ENCODE results near the gene SMIM36.

SMIM36 gene

GRCh38 chr17:55510986-55511721, at the start of gene SMIM36:
Gene SMIM36 (minus strand): TSS chr17:55511452.
- H3K4me1 ChIP-seq (ENCODE audit: low read depth, poor library complexity, severe bottlenecking): peaks cover 17% of the 10 kb centered on the region
- H3K27me3 ChIP-seq (ENCODE audit: insufficient read depth, low read depth): no peaks in the 10 kb centered on the region
- TF ChIP-seq, protein P1, sequence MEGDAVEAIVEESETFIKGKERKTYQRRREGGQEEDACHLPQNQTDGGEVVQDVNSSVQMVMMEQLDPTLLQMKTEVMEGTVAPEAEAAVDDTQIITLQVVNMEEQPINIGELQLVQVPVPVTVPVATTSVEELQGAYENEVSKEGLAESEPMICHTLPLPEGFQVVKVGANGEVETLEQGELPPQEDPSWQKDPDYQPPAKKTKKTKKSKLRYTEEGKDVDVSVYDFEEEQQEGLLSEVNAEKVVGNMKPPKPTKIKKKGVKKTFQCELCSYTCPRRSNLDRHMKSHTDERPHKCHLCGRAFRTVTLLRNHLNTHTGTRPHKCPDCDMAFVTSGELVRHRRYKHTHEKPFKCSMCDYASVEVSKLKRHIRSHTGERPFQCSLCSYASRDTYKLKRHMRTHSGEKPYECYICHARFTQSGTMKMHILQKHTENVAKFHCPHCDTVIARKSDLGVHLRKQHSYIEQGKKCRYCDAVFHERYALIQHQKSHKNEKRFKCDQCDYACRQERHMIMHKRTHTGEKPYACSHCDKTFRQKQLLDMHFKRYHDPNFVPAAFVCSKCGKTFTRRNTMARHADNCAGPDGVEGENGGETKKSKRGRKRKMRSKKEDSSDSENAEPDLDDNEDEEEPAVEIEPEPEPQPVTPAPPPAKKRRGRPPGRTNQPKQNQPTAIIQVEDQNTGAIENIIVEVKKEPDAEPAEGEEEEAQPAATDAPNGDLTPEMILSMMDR (conservative IDR thresholded peaks at IDR 0.05; ENCODE audit: low read depth, low read length): no peak
- H3K9ac ChIP-seq: no peak within 1 kb of the TSS
- no peak within 1 kb of the TSS for H3K4me3 ChIP-seq (IDR thresholded peaks at IDR 0.05; ENCODE audit: insufficient read depth, low read depth, low read length)
- no peaks in the 10 kb centered on the region for H4K20me1 ChIP-seq (ENCODE audit: insufficient read depth)
- H2AFZ ChIP-seq (ENCODE audit: low read depth): no peak within 1 kb of the TSS
- H3K79me2 ChIP-seq (ENCODE audit: insufficient read depth, low read depth): no peaks in the 10 kb centered on the region
- no peak within 1 kb of the TSS for H3K4me2 ChIP-seq
- no peaks in the 10 kb centered on the region for H3K36me3 ChIP-seq (ENCODE audit: insufficient read depth)
- H3K27ac ChIP-seq: no peak within 1 kb of the TSS

DNA sequence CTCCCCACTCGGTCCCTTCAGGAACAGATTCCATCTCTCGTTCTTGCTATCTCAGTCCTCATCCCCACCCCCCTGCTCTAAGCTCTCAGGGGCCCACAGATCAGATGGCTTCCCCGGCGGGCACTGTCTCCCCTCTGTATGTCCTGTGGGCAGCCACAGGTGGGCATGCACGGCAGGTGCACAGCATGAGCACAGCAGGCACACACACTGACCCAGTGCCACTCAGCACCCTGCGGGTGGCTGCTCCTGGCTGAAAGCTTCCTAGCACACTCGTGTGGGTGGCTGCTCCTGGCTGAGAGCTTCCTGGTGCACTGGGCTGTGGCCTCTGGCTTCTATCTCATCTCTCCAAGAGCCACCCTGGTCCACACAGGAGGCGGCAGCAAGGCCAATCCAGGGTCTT, 44.5 kb upstream of the SMIM36 start:
- H3K36me3 ChIP-seq (ENCODE audit: insufficient read depth): no peaks in the 10 kb centered on the region

DNA sequence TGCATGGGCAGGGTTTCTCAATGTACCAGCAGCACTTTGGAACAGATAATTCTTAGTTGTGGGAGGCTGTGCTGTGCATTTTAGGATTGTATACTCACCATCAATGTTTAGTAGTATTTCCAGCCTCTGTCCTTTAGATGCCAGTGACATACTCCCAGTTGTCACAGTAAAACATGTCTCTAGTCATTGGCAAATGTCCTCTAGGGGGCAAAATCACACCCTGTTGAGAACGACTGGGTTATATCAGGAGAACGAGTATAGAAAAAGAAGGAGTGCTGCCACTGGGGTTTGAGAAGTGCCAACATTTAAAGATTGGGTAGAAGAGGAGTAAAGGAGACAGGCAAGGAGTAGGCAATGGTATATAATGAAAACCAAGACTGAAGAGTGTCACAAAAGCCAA, 37.9 kb upstream of the SMIM36 start:
- Histone ChIP-seq H3K27ac (no peak overlapping the region), H3K4me2 (no peak overlapping the region), H2AFZ (ENCODE audit: low read depth) (no peak overlapping the region), H4K20me1 (ENCODE audit: insufficient read depth) (no peaks in the 10 kb centered on the region), H3K9ac (no peak overlapping the region), H3K4me1 (ENCODE audit: low read depth, poor library complexity, severe bottlenecking) (no peaks in the 10 kb centered on the region), H3K27me3 (ENCODE audit: insufficient read depth, low read depth) (no peaks in the 10 kb centered on the region), H3K4me3 (IDR thresholded peaks at IDR 0.05; ENCODE audit: insufficient read depth, low read depth, low read length) (no peak overlapping the region), H3K79me2 (ENCODE audit: insufficient read depth, low read depth) (no peaks in the 10 kb centered on the region), H3K36me3 (ENCODE audit: insufficient read depth) (no peaks in the 10 kb centered on the region)
- TF ChIP-seq, protein P1 (conservative IDR thresholded peaks at IDR 0.05; ENCODE audit: low read depth, low read length): peak; percentile 48; the same call in 1 of the 2 replicates

More for the DNA sequence above, 44.5 kb upstream of the SMIM36 start:
- no peaks in the 10 kb centered on the region for H4K20me1 ChIP-seq (ENCODE audit: insufficient read depth)
- H3K79me2 ChIP-seq (ENCODE audit: insufficient read depth, low read depth): no peaks in the 10 kb centered on the region
- H3K9ac ChIP-seq: no peak overlapping the region
- TF ChIP-seq, protein P1 (conservative IDR thresholded peaks at IDR 0.05; ENCODE audit: low read depth, low read length): no peak
- H3K4me2 ChIP-seq: no peak overlapping the region
- no peak overlapping the region for H2AFZ ChIP-seq (ENCODE audit: low read depth)
- no peak overlapping the region for H3K27ac ChIP-seq
- H3K4me1 ChIP-seq (ENCODE audit: low read depth, poor library complexity, severe bottlenecking): no peaks in the 10 kb centered on the region
- H3K4me3 ChIP-seq (IDR thresholded peaks at IDR 0.05; ENCODE audit: insufficient read depth, low read depth, low read length): no peak overlapping the region
- no peaks in the 10 kb centered on the region for H3K27me3 ChIP-seq (ENCODE audit: insufficient read depth, low read depth)

DNA sequence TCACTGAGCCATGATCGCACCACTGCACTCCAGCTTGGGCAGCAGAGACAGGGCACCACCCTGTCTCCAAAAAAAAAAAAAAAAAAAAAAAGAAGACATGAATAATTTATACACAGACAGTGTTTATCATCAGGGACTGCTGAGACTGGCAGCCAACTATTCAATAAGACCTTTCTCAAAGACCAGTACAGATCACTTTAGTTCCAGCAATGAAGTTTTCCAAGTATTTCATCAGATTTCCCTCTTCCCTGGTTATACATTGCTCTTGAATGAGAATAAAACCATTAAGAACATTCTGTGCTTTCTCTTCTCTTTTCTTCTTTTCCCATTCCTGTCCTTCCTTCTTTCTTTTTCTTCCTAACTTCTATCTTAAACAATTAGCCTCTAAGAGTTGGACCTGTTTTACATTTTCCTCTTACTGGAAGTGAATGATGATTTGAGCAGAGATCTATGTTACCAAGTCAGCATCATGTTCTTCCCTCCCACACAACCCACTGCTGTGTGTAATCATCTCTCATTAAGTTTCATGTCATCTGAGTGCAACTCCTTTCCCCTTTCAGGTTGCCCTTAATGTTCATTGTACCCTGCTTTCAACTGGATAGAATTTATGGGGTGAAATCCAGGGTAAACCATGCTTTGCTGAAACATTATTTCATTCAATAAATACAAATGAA, 35.9 kb upstream of the SMIM36 start:
- no peak overlapping the region for H2AFZ ChIP-seq (ENCODE audit: low read depth)
- H3K27ac ChIP-seq: no peak overlapping the region
- no peak overlapping the region for H3K4me2 ChIP-seq

More for the DNA sequence above, 35.9 kb upstream of the SMIM36 start:
- Histone ChIP-seq H4K20me1 (ENCODE audit: insufficient read depth) (no peaks in the 10 kb centered on the region), H3K4me3 (IDR thresholded peaks at IDR 0.05; ENCODE audit: insufficient read depth, low read depth, low read length) (no peak overlapping the region), H3K4me1 (ENCODE audit: low read depth, poor library complexity, severe bottlenecking) (no peaks in the 10 kb centered on the region), H3K36me3 (ENCODE audit: insufficient read depth) (no peaks in the 10 kb centered on the region), H3K9ac (no peak overlapping the region), H3K27me3 (ENCODE audit: insufficient read depth, low read depth) (no peaks in the 10 kb centered on the region), H3K79me2 (ENCODE audit: insufficient read depth, low read depth) (no peaks in the 10 kb centered on the region)
- TF ChIP-seq, protein P1 (conservative IDR thresholded peaks at IDR 0.05; ENCODE audit: low read depth, low read length): no peak
